ENCODE data around the gene GBA2. TPM values are rescaled to one million over a fixed set of nuclear protein-coding genes. Genes with fewer than 3 reads are reported as not detected.

GBA2 gene
- polyA plus RNA-seq, 3 donors: 94.4 to 139 (median 127) TPM

- DNase-seq: no peak
These were observed 30.1 kb downstream of the GBA2 start for GRCh38 chr9:35718721-35719511.

DNA sequence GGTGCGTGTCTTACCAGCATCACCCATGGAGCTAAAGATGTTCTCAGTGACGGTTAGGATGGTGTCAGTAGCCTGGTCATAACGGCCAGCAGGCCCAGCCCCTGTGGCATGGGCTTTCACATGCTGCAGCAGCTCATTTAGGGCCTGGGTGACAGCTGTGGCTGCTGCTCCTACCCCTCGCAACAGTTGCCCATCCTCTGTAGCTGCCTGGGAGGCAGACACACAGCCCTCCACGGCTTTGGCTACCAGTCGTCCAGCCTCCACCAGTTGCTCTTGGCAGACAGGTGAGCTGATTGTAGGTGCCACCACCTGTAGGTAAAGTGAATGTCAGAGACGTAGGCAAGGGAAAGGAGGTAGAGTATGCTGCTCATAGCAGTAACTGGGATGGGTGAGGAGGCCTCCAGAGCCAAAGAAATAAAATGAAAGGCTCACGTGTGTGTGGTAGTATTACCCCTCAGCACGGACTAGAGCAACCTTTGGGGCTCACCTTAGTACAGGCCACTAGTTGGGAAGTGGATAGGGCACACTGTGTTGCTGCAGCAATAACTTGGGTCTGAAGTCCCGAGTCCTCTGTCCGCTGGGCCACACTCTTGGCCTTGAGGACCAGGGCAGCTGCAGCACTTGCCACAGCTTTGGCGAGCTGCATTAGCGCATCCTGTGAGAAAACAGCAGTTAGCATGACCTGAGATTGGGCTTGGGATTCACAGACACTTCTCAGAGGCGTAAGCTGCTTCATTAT, 31.7 kb downstream of the GBA2 start:
- no peak for DNase-seq

- DNase-seq: no peak
These were observed 32.8 kb downstream of the GBA2 start for GRCh38 chr9:35716230-35716629.

- DNase-seq: no peak
These were observed 34.3 kb downstream of the GBA2 start for GRCh38 chr9:35714579-35715252.

DNA sequence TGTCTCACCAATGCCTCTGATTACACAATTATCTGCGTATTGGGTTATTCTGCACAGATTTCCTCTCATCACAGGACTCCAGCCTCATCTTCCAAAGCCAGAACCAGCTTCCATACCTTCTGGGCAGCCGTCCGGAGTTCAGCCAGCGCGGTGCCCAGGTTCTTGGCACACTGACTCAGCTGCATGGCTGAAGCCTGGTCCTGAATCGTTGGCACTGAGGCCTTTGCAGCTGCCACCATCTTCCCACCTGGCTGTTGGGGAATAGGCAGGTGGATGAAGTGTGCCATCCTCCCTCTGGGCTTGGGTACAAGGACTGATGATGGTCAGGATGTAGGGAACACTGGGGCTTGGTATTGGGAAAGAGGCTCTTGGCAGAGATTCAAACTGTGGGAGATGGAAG, 34.9 kb downstream of the GBA2 start:
- no peak for DNase-seq

- no peak for DNase-seq
These were observed 35.5 kb downstream of the GBA2 start for GRCh38 chr9:35713578-35713977.

DNA sequence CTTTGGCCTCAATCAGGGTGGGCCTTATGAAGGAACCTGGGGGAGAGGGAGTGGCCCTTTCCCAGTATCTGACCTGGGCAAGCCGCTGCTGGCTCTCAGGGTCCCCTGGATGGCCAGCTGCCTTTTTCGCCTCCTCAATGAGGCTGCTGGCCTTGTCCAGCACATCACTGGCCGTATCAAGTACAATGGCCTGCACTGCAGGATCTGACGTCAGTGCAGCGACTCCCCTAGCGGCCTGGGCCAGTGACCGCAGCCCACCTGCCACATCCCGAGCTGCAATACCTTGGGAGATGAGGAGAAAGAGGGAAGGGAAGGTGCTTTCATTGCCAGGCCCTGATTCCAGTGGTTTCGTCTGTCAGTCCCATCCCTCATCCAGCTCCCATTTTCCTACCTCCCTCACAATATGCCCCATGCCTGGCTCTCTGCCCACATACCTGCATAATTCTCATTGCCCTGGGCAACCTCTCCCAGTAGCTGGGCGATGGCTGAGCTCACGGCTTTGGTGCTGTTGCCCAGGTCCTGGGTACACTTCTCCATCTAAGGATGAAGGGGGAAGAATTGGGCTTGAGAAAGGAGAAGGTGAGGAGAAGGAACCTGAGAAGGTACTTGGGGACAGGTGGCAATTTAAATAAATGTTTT, 36.1 kb downstream of the GBA2 start:
- DNase-seq: no peak

DNA sequence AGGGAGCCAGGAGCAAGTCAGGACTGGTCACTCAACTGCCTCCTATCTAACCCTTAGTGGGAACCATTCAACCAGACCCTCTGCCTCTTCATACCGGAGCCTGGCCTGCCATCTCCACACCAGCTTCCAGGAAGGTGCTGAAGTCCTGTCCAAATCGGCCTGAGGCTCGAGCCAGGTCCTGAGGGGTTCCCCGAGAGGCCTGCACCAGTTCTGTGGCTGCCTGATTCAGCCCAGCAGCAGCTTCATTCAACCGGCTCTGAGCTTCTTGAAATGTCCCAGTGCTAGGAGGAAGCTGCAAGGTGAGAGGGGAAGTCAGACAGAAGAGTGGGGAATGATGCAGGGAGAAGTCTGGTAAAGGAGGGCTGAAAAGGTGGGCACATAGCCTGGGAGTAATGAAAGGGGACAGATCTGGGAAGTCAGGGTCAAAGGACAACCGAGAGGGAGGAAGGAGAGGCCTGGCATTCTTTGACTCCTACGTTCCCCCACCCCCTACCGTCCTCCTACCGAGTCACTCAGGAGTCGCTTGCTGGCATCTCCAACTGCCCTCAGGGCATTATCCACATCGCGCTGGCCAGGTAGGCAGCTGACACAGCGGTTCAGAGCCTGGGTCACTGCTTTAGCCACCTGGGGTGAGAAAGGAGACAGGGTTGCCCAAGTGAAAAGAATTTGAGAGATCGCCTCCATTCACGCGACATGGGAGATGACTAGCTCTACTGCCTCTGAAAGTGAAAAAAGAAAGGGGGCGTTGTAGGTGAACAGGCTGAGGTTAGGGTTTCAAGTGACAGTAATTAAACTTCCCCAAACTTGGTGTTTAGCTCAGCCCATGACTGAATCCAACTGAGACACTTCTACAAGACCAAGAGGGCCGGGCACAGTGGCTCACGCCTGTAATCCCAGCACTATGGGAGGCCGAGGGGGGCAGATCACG, 37.3 kb downstream of the GBA2 start:
- no peak for DNase-seq

DNA sequence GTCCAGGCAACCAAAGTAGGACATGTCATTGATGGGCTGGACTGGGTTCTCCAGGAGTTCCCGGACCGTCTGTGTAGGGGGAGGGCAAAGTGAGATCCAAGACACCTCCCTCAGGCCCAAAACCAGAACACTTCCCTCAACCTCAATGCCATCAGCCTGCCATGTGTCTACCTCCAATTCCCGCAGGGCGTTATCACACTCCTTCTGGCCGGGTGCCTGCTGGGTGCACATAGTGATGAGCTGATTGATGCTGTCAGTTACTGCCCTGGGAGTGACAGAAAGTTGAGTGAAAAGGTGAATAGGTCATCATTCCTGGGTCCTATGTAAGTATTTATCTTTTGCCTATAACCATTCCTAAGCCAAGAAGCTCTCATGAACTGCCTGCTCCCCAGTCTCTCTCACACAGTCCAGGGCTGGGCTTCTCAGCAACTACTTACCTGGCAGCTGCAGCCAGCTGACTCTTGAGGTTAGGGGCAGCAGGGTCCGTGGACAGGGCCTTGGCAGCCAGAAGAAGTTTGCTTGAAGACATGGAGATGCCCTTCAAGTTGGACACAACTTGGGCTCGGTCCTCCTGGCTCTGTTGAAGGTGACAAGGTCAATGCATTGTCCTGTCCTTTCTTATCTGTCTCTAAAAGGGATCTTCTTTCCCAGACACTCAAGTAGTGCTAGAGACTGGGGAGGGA, 38.1 kb downstream of the GBA2 start:
- no peak for DNase-seq

- DNase-seq: no peak
These were observed 40.9 kb downstream of the GBA2 start for GRCh38 chr9:35708146-35708545.

DNA sequence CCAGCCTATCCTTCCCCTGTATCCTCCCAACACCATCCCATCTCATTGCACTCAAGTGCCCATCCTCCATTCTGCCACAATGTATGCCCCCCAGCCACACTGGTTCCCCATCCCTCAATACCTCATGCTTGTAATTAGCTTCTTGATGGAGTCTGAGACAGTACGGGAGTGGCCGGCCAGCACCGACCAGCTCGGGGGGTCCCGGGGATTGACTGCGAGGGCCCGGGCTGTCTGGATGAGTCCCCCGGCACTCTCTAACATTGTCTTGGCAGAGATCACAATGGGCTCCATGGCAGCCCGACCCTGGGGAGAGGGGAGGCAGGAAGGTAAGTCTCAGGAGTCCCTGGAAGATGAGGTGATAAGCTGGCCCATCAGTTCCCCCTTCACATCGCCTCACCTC, 42.1 kb downstream of the GBA2 start:
- no peak for DNase-seq

GRCh38 chr9:35705836-35706430, 43.1 kb downstream of the GBA2 start:
- DNase-seq: no peak

DNA sequence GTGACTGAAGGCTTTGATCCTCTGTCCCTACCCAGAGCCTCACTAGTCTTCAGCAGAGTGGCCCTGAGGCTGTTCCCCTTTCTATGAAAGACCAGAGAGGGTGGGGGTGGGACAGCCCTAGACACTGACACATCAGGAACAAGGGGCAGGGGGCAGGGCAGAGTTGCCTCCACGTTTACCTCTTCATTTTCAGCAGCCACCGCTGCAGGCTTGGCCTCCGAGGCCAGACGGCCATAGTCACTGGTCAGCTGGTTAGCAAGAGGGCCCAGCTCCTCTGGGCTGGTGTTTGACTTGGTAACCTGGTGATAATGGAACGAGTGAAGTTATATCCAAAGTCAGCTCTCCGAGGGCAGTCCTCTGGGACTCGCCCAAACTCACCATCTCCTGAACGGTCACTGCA, 43.7 kb downstream of the GBA2 start:
- DNase-seq: no peak

- DNase-seq: no peak
These were observed 44.9 kb downstream of the GBA2 start for GRCh38 chr9:35703906-35704672.

DNA sequence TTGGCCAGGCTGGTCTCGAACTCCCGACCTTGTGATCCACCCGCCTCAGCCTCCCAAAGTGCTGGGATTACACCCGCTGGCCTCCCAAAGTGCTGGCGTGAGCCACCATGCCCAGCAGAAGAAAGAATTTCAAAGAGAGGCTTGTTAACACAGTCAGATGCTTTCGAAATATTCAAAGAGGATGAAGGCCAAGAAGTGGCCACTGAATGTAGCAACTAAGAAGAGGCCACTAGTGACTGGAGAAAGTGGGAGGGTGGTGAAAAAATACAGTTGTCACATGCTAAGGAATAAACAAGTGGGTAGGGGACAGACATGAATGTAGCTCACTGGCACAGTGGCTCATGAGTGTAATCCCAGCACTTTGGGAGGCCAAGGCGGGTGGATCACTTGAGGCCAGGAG, 46.3 kb downstream of the GBA2 start:
- no peak for DNase-seq

DNA sequence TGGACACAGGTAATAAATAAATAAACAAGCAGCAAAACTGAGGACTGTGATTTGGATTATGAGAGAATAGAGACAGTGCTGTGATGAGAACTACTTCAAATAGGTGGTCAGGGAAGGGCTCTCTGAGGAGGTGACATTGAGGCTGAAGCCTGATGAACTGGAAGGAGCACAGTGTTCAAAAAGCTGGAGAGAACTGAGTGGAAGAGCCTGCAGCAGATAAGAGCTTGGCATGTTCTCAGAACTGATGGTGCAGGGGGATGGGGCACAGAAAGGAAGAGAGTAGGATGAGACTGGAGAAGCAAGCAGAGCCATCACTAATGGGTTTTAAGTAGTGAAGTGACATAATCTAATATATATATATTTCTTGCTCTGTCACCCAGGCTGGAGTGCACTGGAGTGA, 48.1 kb downstream of the GBA2 start:
- no peak for DNase-seq

GRCh38 chr9:35700031-35700430, 49.0 kb downstream of the GBA2 start:
- DNase-seq: no peak

- DNase-seq: no peak
These were observed 50.8 kb downstream of the GBA2 start for GRCh38 chr9:35698231-35698630.

DNA sequence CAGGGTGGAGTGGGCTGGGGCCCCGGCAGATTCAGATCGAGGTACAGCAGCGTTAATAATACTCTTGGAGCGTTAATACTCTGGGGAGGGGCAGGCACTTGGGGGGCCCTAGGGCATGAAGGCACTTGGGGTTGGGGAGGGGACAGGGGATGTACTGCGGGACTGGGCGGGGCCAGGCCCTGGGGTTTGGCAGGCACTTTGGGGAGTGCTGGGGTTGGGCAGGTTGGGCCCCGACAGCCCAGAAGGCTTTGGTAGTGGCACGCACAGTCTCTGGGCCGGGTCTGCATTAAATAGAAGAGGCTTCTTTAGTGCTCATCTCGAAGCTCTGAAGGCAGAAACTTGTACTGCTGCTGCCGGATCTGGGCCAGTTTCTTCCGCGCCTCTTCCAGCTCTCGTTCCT, 51.5 kb downstream of the GBA2 start:
- DNase-seq: no peak

Measured in renal pelvis (tissue), 4 donors.